ENCODE measurements around the gene XXYLT1.

- no peak for TF ChIP-seq CTCF (optimal IDR thresholded peaks at IDR 0.05 in 1 of 3, IDR thresholded peaks at IDR 0.05 in 1 of 3, conservative IDR thresholded peaks at IDR 0.05 in 1 of 3; ENCODE audit: extremely low read depth in 1 of 3, insufficient read depth in 2 of 3, low read length in 3 of 3)
- TF ChIP-seq EZH2 (IDR thresholded peaks at IDR 0.05; ENCODE audit: low read length) = no peak
Observed at GRCh38 chr3:195259154-195259474, 11.8 kb downstream of the XXYLT1 start.
